K562 (cell line): ENCODE results near the gene MAPT. TPM values are rescaled to one million over a fixed set of nuclear protein-coding genes. Genes with fewer than 3 reads are reported as not detected.

ENCODE experiments used
- ATAC-seq: fragments of 200-7000 bp; cut with Tn5 transposase; 3 replicates; pipeline ENCODE4 v1.9.1; 2020; ENCODE audit warnings: moderate library complexity
- BruUV-seq: library from RNA; stranded (reverse); fragments of 400-500 nt; replicated peaks from 2 replicates; lab custom pipeline; 2021; lab: Mats Ljungman, UMichigan
- CTCF ChIA-PET: fragments of 300-600 bp; formaldehyde crosslinking; extraction: SDS; loops from one replicate; lab custom pipeline; 2021; ENCODE audit warnings: low intra/inter-chr PET ratio; lab: Yijun Ruan, JAX
- POLR2A ChIA-PET: fragments of 300-600, 350-650 bp; sonication (Branson Sonifier 250); formaldehyde crosslinking; extraction: SDS; loops from one replicate; lab custom pipeline; 2021; ENCODE audit warnings: antibody characterized with exemption, inconsistent platforms; lab: Yijun Ruan, JAX
- DNase-seq, 4 experiments: peaks; one replicate each; pipeline versions ENCODE4 v3.0.0 to v3.0.0-alpha.2; 2011 to 2018; ENCODE audit warnings: low spot score in 3 of 4, mixed read lengths in 3 of 4; ENCODE audit errors: extremely low read depth in 1 of 4
- FAIRE-seq: peaks from 2 replicates; lab custom pipeline; 2011; peaks lifted over from hg19 to GRCh38; lab: Jason Lieb, UNC
- H2AFZ ChIP-seq: 2 replicates; pipeline ENCODE4 v1.6.0; 2011; ENCODE audit warnings: low read depth, low read length, control low read depth, inconsistent platforms
- H3K27ac ChIP-seq: fragments of 200-600 bp; 3 replicates; pipeline ENCODE4 v1.8.0; 2011; ENCODE audit warnings: low read depth, mild to moderate bottlenecking, control low read depth, inconsistent platforms, low read length, moderate library complexity, mixed read lengths; ENCODE audit errors: extremely low read depth
- H3K27me3 ChIP-seq, 2 experiments: fragments of 300-600 bp in 1 of 2; 2 replicates in 1 of 2; 3 replicates in 1 of 2; pipeline versions ENCODE4 v1.6.0 to v1.8.0; 2011; ENCODE audit warnings: inconsistent platforms in 2 of 2, low read length in 2 of 2, mild to moderate bottlenecking in 1 of 2, mixed read lengths in 1 of 2, moderate library complexity in 1 of 2; ENCODE audit not compliant: control insufficient read depth in 2 of 2, insufficient read depth in 2 of 2
- H3K36me3 ChIP-seq: fragments of 300-600 bp; 3 replicates; pipeline ENCODE4 v1.8.0; 2011; ENCODE audit warnings: mild to moderate bottlenecking, low read length, inconsistent platforms; ENCODE audit not compliant: control insufficient read depth, insufficient read depth
- H3K4me1 ChIP-seq, 2 experiments: fragments of 200-600 bp in 1 of 2; replicated peaks in 1 of 2; 2 replicates in 1 of 2; 3 replicates in 1 of 2; pipeline versions ENCODE4 v1.5.1 to v1.8.0; 2011; ENCODE audit warnings: inconsistent platforms in 2 of 2, low read length in 2 of 2, mild to moderate bottlenecking in 1 of 2, mixed read lengths in 1 of 2, moderate library complexity in 1 of 2; ENCODE audit not compliant: control insufficient read depth in 2 of 2, insufficient read depth in 2 of 2
- H3K4me2 ChIP-seq: 2 replicates; pipeline ENCODE4 v1.6.1; 2011; ENCODE audit warnings: low read length, control low read depth, inconsistent platforms, mixed read lengths; ENCODE audit not compliant: insufficient read depth
- H3K4me3 ChIP-seq: fragments of 200-600 bp; sonication (generic), shearing (Covaris generic); 2 replicates; pipeline ENCODE4 v1.5.1; 2016; ENCODE audit warnings: control low read depth, inconsistent platforms
- H3K79me2 ChIP-seq: fragments of 200-600 bp; 3 replicates; pipeline ENCODE4 v1.8.0; 2011; ENCODE audit warnings: low read length, inconsistent platforms; ENCODE audit not compliant: control insufficient read depth, insufficient read depth
- H3K9ac ChIP-seq, 2 experiments: 2 replicates each; pipeline versions ENCODE4 v1.6.0 to v1.6.1; 2011; ENCODE audit warnings: low read depth in 2 of 2, low read length in 2 of 2, control low read depth in 1 of 2, inconsistent platforms in 1 of 2, mild to moderate bottlenecking in 1 of 2, mixed read lengths in 1 of 2; ENCODE audit not compliant: insufficient read depth in 1 of 2
- H3K9me1 ChIP-seq: one replicate; pipeline ENCODE4 v1.6.0; 2011; ENCODE audit warnings: inconsistent platforms, mild to moderate bottlenecking, low read length, moderate library complexity; ENCODE audit not compliant: control insufficient read depth, insufficient read depth
- H3K9me3 ChIP-seq: replicated peaks from 2 replicates; pipeline ENCODE4 v1.5.1; 2011; ENCODE audit warnings: low read depth, low read length, inconsistent platforms; ENCODE audit not compliant: control insufficient read depth, insufficient read depth
- H4K20me1 ChIP-seq: replicated peaks from 2 replicates; pipeline ENCODE4 v1.6.1; 2011; ENCODE audit warnings: low read length, inconsistent platforms, mixed read lengths; ENCODE audit not compliant: control insufficient read depth, insufficient read depth
- ETS2 ChIP-seq: IDR thresholded peaks from 2 replicates; pipeline ENCODE4 v1.6.1; 2016; ENCODE audit warnings: borderline replicate concordance, missing genetic modification characterization, mild to moderate bottlenecking, moderate library complexity, missing compliant biosample characterization; ENCODE audit not compliant: poor library complexity, severe bottlenecking
- GABPB1 ChIP-seq: sonication (generic); formaldehyde crosslinking; IDR thresholded peaks from 2 replicates; pipeline ENCODE4 v1.8.0; 2022; ENCODE audit warnings: mild to moderate bottlenecking, missing genetic modification reagents
- GMEB1 ChIP-seq: fragments of 250-450 bp; sonication (Bioruptor Pico); IDR thresholded peaks from 2 replicates; pipeline ENCODE4 v1.4.0; 2020; ENCODE audit warnings: mild to moderate bottlenecking
- HNRNPL ChIP-seq: fragments of 200-400 bp; formaldehyde crosslinking; IDR thresholded peaks from 2 replicates; pipeline ENCODE4 v1.6.1; 2017; ENCODE audit warnings: low read depth, mild to moderate bottlenecking, low read length
- MIER1 ChIP-seq: fragments of 450-650 bp; IDR thresholded peaks from 2 replicates; pipeline ENCODE4 v1.6.1; 2016; ENCODE audit warnings: antibody characterized with exemption, mild to moderate bottlenecking, low read depth
- NCOR1 ChIP-seq: fragments of 450-650 bp; IDR thresholded peaks from 2 replicates; pipeline ENCODE4 v1.6.1; 2016; ENCODE audit warnings: mild to moderate bottlenecking, moderate library complexity
- NFATC3 ChIP-seq: fragments of 450-650 bp; IDR thresholded peaks from 2 replicates; pipeline ENCODE4 v1.6.1; 2017; ENCODE audit warnings: mild to moderate bottlenecking
- PHF8 ChIP-seq: fragments of 200-600 bp; sonication (generic); IDR thresholded peaks from 2 replicates; pipeline ENCODE4 v1.6.1; 2012; ENCODE audit warnings: mixed run types, mild to moderate bottlenecking, inconsistent platforms, low read length, moderate library complexity, borderline replicate concordance
- RAD21 ChIP-seq, 2 experiments: fragments of 250-450 bp in 1 of 2; fragments of 450-650 bp in 1 of 2; sonication (Bioruptor Pico) in 1 of 2; formaldehyde crosslinking in 1 of 2; IDR thresholded peaks in 1 of 2; conservative IDR thresholded peaks in 1 of 2; 2 replicates each; pipeline versions ENCODE4 v1.4.0 to v1.8.0; 2020 to 2022; ENCODE audit warnings: mild to moderate bottlenecking in 2 of 2, moderate library complexity in 1 of 2
- RBM17 ChIP-seq: fragments of 200-400 bp; formaldehyde crosslinking; IDR thresholded peaks from 2 replicates; pipeline ENCODE4 v1.6.1; 2017; ENCODE audit warnings: low read depth, mild to moderate bottlenecking, low read length, borderline replicate concordance
- SMAD3 ChIP-seq: fragments of 450-650 bp; formaldehyde crosslinking; conservative IDR thresholded peaks from 2 replicates; pipeline ENCODE4 v1.4.0; 2020; ENCODE audit warnings: mild to moderate bottlenecking
- TBL1XR1 ChIP-seq, 2 experiments: IDR thresholded peaks; 2 replicates each; pipeline ENCODE4 v1.6.1; 2012; ENCODE audit warnings: improper control_type of control experiment in 2 of 2, low read length in 2 of 2, mild to moderate bottlenecking in 1 of 2
- TRIM28 ChIP-seq: fragments of 450-650 bp; IDR thresholded peaks from 2 replicates; pipeline ENCODE4 v1.6.1; 2017
- ZC3H8 ChIP-seq: fragments of 450-650 bp; IDR thresholded peaks from 2 replicates; pipeline ENCODE4 v1.6.1; 2017
- WGBS: fragments of 100-300 bp; shearing (Covaris generic); methylation state at CpG from one replicate; pipeline ENCODE4 v1.1.6; 2016; ENCODE audit warnings: low coverage, mixed read lengths; ENCODE audit not compliant: insufficient coverage; ENCODE audit errors: missing lambda C conversion rate; 5-methylcytosine and 5-hydroxymethylcytosine counted together
- in situ Hi-C: fragments of 300-500 bp; cut with MboI; formaldehyde crosslinking; loops from 4 replicates; pipeline ENCODE4 v1.15.0; 2018; ENCODE audit warnings: inconsistent platforms, mixed read lengths
- intact Hi-C: fragments of 100-400 bp; cut with micrococcal nuclease; formaldehyde crosslinking; loops from 2 replicates; pipeline ENCODE4 v1.14.2; 2022
- polyA plus RNA-seq, 8 experiments: library from polyadenylated mRNA; depleted of rRNA in 4 of 8; stranded (reverse) in 5 of 8; unstranded in 3 of 8; fragments of >200 nt; fragmentation: Nextera tagmentation in 2 of 8; fragmentation: Illumina TruSeq in 1 of 8; extraction: Ambion mirVana in 2 of 8; extraction: Trizol in 1 of 8; gene quantifications; 2 replicates each; pipeline versions ENCODE4 v1.2.1 to v1.2.3, GENCODE V29; 2011 to 2014; ENCODE audit warnings: inconsistent platforms in 1 of 8, missing spikeins in 1 of 8
- total RNA-seq, 7 experiments: library from RNA; depleted of rRNA in 6 of 7; stranded (reverse); fragments of >200 nt in 6 of 7; fragmentation: Illumina TruSeq in 2 of 7; extraction: Trizol in 2 of 7; gene quantifications; 2 replicates each; pipeline versions ENCODE4 v1.2.1 to v1.2.3, GENCODE V29; 2011 to 2021; ENCODE audit warnings: low replicate concordance in 1 of 7
- TF ChIP-seq, protein P1 (sequence below): fragments of 200-400 bp; formaldehyde crosslinking; IDR thresholded peaks from 2 replicates; pipeline ENCODE4 v1.6.1; 2017; ENCODE audit warnings: mild to moderate bottlenecking, low read depth, low read length, moderate library complexity

The MAPT gene
- total and polyA plus RNA-seq, 9 of the 15 experiments (the other 6 are each of a cell fraction or from before 2014, with no cell fraction given), result 0.04 to 1.1 (median 0.36) TPM

DNA sequence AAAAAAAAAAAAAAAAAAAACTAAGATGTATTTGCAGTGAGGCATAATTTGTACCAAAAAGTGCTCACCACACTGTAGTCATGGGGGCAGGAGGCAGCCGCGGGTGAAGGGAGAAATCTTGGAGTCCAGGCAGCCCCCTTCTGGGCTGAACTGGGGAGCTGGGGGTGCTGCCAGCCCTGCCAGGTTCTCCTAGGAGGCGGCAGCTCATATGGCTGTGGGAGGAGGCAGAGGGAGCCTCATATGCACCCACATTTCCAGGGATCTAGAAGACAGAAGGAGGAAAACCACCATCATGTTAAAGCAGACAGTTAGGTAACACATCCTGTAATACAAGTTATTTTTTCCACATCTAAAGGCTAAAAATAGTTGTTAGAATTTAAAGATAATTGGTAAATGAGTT is 16.3 kb downstream of the MAPT start:
- no peak for TF ChIP-seq MIER1
- no peak for TF ChIP-seq TBL1XR1 (IDR thresholded peaks at IDR 0.05; ENCODE audit: low read length in 2 of 2)
- TF ChIP-seq RAD21 (CRISPR knock-in tag; conservative IDR thresholded peaks at IDR 0.05 in 1 of 2, IDR thresholded peaks at IDR 0.05 in 1 of 2), result no peak
- TF ChIP-seq PHF8, result no peak
- no peak for TF ChIP-seq SMAD3 (CRISPR knock-in tag)
- no peak for TF ChIP-seq TRIM28
- TF ChIP-seq ZC3H8, result no peak
- TF ChIP-seq RBM17, result no peak
- TF ChIP-seq ETS2 (tag), result no peak
- TF ChIP-seq GABPB1 (CRISPR knock-in tag), result no peak
- TF ChIP-seq, protein P1, sequence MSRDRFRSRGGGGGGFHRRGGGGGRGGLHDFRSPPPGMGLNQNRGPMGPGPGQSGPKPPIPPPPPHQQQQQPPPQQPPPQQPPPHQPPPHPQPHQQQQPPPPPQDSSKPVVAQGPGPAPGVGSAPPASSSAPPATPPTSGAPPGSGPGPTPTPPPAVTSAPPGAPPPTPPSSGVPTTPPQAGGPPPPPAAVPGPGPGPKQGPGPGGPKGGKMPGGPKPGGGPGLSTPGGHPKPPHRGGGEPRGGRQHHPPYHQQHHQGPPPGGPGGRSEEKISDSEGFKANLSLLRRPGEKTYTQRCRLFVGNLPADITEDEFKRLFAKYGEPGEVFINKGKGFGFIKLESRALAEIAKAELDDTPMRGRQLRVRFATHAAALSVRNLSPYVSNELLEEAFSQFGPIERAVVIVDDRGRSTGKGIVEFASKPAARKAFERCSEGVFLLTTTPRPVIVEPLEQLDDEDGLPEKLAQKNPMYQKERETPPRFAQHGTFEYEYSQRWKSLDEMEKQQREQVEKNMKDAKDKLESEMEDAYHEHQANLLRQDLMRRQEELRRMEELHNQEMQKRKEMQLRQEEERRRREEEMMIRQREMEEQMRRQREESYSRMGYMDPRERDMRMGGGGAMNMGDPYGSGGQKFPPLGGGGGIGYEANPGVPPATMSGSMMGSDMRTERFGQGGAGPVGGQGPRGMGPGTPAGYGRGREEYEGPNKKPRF, result no peak
- no peak for TF ChIP-seq NCOR1
- TF ChIP-seq NFATC3, result no peak
- no peak for TF ChIP-seq GMEB1 (CRISPR knock-in tag)
- no peak for TF ChIP-seq HNRNPL
- Histone ChIP-seq H4K20me1 (peaks cover 4% of the 10 kb centered on the region; the same call in 1 of the 2 replicates), H3K4me1 (no peaks in the 10 kb centered on the region; a peak in 2 of 5 replicates), H3K9me1 (peaks cover 5% of the 10 kb centered on the region), H3K36me3 (no peaks in the 10 kb centered on the region), H3K4me2 (no peak overlapping the region), H3K9me3 (peaks cover 6% of the 10 kb centered on the region), H3K9ac (no peak overlapping the region), H3K27ac (no peak overlapping the region), H2AFZ (no peak overlapping the region), H3K4me3 (no peak overlapping the region), H3K79me2 (no peaks in the 10 kb centered on the region), H3K27me3 (peaks cover 15 to 42% of the 10 kb centered on the region in 2 experiments)
- WGBS, result 0% methylated on average over 3 of the region's 3 CpGs
- FAIRE-seq, result no peak
- intact Hi-C loops (no loop called here), in situ Hi-C loops (no loop called here)
- ATAC-seq, result no peak
- DNase-seq, result no peak
- POLR2A ChIA-PET, result no interaction called here
- BruUV-seq, result no TSS peak
- CTCF ChIA-PET, result no interaction called here
